Thyroid gland (tissue), 4 donors: Measurements from ENCODE around the gene CBX1. TPM values are rescaled to one million over a fixed set of nuclear protein-coding genes. Genes with fewer than 3 reads are reported as not detected.

Experiments used
- DNase-seq, 2 donors: peaks; one replicate each; pipeline ENCODE4 v3.0.0-alpha.2; 2019
- H3K27ac ChIP-seq, 3 donors: fragments of 200-600 bp; sonication (generic); 1 replicate in 2 of 3; 2 replicates in 1 of 3; pipeline ENCODE4 v1.5.1; 2016 to 2019; ENCODE audit warnings: mild to moderate bottlenecking in 1 of 3, moderate library complexity in 1 of 3
- H3K27me3 ChIP-seq: fragments of 200-600 bp; sonication (generic); one replicate; pipeline ENCODE4 v1.5.1; 2019
- H3K36me3 ChIP-seq, 2 donors: fragments of 200-600 bp; sonication (generic); one replicate each; pipeline ENCODE4 v1.5.1; 2016 to 2019
- H3K4me1 ChIP-seq, 2 donors: fragments of 200-600 bp; sonication (generic); one replicate each; pipeline ENCODE4 v1.5.1; 2017 to 2019
- H3K4me3 ChIP-seq, 3 donors: fragments of 200-600 bp; sonication (generic); replicated peaks in 1 of 3; 1 replicate in 2 of 3; 2 replicates in 1 of 3; pipeline ENCODE4 v1.5.1; 2016; ENCODE audit warnings: mild to moderate bottlenecking in 1 of 3
- H3K9me3 ChIP-seq: fragments of 200-600 bp; sonication (generic); one replicate; pipeline ENCODE4 v1.5.1; 2017
- POLR2A ChIP-seq, 2 donors: fragments of 450-650 bp; IDR thresholded peaks; one replicate each; pipeline ENCODE4 v1.6.1; 2017; ENCODE audit warnings: antibody characterized with exemption in 2 of 2, mild to moderate bottlenecking in 2 of 2, moderate library complexity in 1 of 2
- WGBS, 2 donors: methylation state at CpG; one replicate each; pipeline ENCODE4 v1.1.5; 2017; 5-methylcytosine and 5-hydroxymethylcytosine counted together
- intact Hi-C: fragments of 100-400 bp; cut with DNase I; formaldehyde crosslinking; loops from one replicate; pipeline ENCODE4 v1.15.1; 2023
- total RNA-seq, 4 donors: library from RNA; depleted of rRNA; stranded (reverse); fragments of >200 nt; gene quantifications; one replicate each; pipeline ENCODE4 v1.2.3, GENCODE V29; 2016
- TF ChIP-seq, protein P1 (sequence below), 6 experiments: fragments of 200-600 bp in 3 of 6; fragments of 450-650 bp in 3 of 6; sonication (generic) in 3 of 6; IDR thresholded peaks; one replicate each; pipeline ENCODE4 v1.5.1; 2016 to 2019; ENCODE audit warnings: antibody characterized with exemption in 6 of 6, mild to moderate bottlenecking in 2 of 6, inconsistent platforms in 1 of 6, moderate library complexity in 1 of 6

Gene CBX1
- total RNA-seq, 4 donors from 2014 or later = 33.0 to 49.1 (median 38.2) TPM

DNA sequence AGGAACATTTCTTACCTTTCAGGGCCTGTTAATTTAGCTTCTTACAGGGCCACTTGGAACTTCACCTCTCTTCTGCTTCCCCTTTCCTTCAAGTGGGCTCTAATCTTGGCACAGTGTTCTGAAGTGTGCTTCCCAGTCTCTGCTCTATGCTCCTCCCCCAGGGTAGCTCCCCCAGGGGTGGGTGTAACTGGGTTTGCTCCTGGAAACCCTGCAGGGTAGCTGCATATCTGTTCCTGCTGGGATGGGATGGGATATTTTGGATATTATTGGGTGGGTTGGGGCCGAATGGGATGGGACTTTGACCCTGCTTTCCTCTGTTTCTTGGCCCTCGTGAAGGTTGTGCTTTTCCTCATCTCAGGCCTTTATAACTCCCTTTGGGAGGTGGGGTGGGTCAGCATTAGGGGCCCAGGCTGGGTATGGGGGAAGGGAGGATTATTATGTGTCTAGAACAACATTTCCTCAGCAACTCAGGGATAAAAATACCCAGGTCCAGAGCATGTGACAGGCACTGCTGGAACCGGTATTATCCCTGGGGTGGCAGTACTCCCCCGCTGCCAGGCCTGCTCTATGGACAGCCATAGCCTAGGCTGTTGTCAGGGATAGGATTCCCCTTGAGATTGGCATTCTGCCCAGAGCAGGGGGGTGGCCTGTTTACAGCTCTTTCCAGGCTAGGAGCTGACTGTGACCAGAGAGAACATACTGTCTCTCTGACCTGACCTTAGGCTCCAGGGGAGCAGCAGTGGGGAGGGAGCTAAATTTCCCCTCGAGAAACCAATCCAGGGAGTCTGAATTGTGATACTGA lies 48.1 kb downstream of the CBX1 start:
- WGBS, 2 donors = 37 to 39% methylated on average over 5 of the region's 5 CpGs
- no peaks in the 10 kb centered on the region for H3K9me3 ChIP-seq
- intact Hi-C loops = no loop called here
- H3K4me1 ChIP-seq = peaks cover 64% of the 10 kb centered on the region in 2 donors
- DNase-seq = peak; percentile 80 to 81
- TF ChIP-seq, protein P1, sequence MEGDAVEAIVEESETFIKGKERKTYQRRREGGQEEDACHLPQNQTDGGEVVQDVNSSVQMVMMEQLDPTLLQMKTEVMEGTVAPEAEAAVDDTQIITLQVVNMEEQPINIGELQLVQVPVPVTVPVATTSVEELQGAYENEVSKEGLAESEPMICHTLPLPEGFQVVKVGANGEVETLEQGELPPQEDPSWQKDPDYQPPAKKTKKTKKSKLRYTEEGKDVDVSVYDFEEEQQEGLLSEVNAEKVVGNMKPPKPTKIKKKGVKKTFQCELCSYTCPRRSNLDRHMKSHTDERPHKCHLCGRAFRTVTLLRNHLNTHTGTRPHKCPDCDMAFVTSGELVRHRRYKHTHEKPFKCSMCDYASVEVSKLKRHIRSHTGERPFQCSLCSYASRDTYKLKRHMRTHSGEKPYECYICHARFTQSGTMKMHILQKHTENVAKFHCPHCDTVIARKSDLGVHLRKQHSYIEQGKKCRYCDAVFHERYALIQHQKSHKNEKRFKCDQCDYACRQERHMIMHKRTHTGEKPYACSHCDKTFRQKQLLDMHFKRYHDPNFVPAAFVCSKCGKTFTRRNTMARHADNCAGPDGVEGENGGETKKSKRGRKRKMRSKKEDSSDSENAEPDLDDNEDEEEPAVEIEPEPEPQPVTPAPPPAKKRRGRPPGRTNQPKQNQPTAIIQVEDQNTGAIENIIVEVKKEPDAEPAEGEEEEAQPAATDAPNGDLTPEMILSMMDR (IDR thresholded peaks at IDR 0.05) = no peak
- H3K4me3 ChIP-seq = peak overlapping the region in 1 of 3 donors; percentile 6
- H3K27me3 ChIP-seq = no peaks in the 10 kb centered on the region
- H3K36me3 ChIP-seq = peaks cover 19 to 25% of the 10 kb centered on the region in 2 donors
- peak overlapping the region; percentile 92 to 97 (median 95) for H3K27ac ChIP-seq

DNA sequence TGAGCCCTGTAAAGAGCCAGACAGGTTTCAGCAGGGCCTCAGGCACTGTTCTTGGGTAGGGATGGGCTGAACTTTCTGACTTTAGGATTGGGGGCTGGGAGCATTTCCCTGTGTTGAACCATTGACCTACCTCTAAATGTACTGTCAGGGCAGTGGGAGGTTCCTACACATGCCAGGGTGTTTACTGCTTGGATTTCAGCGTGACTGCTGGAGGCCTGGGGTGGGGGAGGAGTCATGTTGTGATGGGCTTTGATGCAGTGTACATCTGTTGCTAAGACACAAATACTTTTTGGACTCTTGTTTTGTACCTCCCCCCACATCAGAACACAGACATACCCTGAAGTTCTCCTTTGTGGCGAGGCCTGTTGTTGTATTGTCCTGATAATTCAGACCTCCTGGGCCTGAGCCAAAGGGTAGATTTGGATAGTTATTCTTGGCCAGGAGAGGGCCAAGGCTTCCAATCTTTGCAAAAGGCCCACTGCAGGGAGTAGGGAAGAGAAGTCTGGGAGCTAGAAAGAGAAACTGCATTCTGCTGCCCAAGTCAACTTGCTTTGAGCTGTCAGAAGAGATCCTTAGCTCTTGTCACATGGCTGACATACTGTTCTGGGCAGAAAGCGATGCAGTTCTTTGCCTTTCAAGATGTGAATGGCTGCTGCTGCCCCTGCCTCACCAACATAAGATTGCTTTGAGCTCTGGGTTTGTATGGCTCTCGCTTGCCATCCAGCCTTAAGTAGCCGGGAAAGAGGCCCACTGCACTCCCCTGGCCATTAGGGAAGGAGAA lies 49.4 kb downstream of the CBX1 start:
- peaks cover 7 to 13% of the 10 kb centered on the region in 2 donors for H3K36me3 ChIP-seq
- intact Hi-C loops = no loop called here
- peak overlapping the region in 1 of 3 donors; percentile 15 for H3K4me3 ChIP-seq
- peak overlapping the region; percentile 92 to 97 (median 95) for H3K27ac ChIP-seq
- TF ChIP-seq POLR2A (IDR thresholded peaks at IDR 0.05) = no peak
- TF ChIP-seq, protein P1 (IDR thresholded peaks at IDR 0.05) = peak in 1 of 6 experiments; percentile 25
- 33 to 46% methylated on average over 4 to 5 of the region's 5 CpGs for WGBS, 2 donors
- peaks cover 64 to 65% of the 10 kb centered on the region in 2 donors for H3K4me1 ChIP-seq
- no peaks in the 10 kb centered on the region for H3K27me3 ChIP-seq
- H3K9me3 ChIP-seq = no peaks in the 10 kb centered on the region
- peak; percentile 54 to 60 for DNase-seq

DNA sequence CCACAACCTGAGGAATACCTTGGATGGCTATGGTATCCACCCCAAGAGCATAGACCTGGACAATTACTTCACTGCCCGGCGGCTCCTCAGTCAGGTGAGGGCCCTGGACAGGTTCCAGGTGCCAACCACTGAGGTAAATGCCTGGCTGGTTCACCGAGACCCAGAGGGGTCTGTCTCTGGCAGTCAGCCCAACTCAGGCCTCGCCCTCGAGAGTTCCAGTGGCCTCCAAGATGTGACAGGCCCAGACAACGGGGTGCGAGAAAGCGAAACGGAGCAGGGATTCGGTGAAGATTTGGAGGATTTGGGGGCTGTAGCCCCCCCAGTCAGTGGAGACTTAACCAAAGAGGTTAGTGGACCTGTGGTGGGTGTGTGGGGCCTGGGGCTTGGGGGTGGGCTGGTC lies 50.0 kb downstream of the CBX1 start:
- H3K36me3 ChIP-seq = peaks cover under 1 to 7% of the 10 kb centered on the region in 2 donors
- peak; percentile 78 to 85 for DNase-seq
- peak overlapping the region in 1 of 3 donors; percentile 15 for H3K4me3 ChIP-seq
- no peak for TF ChIP-seq POLR2A (IDR thresholded peaks at IDR 0.05)
- TF ChIP-seq, protein P1 (IDR thresholded peaks at IDR 0.05) = no peak
- H3K27me3 ChIP-seq = no peaks in the 10 kb centered on the region
- intact Hi-C loops = no loop called here
- 37 to 67% methylated on average over 7 to 10 of the region's 10 CpGs for WGBS, 2 donors
- no peaks in the 10 kb centered on the region for H3K9me3 ChIP-seq
- H3K4me1 ChIP-seq = peaks cover 64 to 71% of the 10 kb centered on the region in 2 donors
- peak overlapping the region; percentile 92 to 97 (median 95) for H3K27ac ChIP-seq

DNA sequence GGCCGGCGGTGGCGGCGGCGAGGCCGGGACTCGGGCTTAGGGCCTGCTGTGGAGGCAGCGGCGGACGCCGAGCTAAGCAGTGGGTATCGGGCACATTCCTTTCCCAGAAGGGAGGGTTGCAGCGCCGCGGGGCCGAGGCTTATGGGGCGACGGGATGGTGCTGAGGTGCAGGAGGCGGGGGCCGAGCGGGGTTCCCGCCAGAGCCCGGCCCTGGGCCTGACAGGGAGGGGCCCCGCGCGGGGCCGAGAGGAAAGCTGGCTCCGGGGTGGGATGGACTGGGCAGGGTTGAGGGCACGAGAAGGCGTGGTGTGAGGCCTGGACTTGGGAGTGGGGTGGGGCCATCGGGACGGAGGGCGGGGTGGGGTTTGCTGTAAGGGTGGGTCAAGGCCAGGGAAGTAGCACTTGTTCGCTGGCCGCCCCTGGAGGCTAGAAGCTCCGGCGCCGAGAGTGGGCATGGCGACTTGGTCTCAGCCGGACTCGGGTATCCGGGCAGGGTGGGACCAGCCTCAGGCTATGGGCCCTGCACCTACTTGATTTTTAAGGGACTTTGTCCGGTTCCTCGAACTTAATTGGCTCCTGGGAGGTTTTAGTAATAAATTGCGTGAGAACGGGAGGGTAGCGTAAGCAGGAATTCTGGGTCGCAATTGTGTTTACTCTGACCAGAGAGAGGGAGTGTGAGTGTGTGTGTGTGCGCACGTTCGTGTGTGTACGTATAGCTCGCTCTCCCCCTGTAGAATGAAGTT lies 52.7 kb downstream of the CBX1 start:
- Histone ChIP-seq H3K4me3 (peak overlapping the region; percentile 55 to 63 (median 62)), H3K36me3 (peaks cover 0 to 5% of the 10 kb centered on the region in 2 donors), H3K27ac (peak overlapping the region; percentile 92 to 97 (median 95)), H3K4me1 (peaks cover 47 to 51% of the 10 kb centered on the region in 2 donors), H3K9me3 (no peaks in the 10 kb centered on the region), H3K27me3 (no peaks in the 10 kb centered on the region)
- DNase-seq = peak; percentile 93 to 94
- TF ChIP-seq POLR2A (IDR thresholded peaks at IDR 0.05) = peak; percentile 83 to 85
- TF ChIP-seq, protein P1 (IDR thresholded peaks at IDR 0.05) = no peak
- intact Hi-C loops = no loop called here
- 1% methylated on average over 22 to 31 of the region's 53 CpGs for WGBS, 2 donors
